ENCODE results near the gene AKAP8.
"Not testable (repeated sequence)": the region's sequence is repeated elsewhere in the genome, so short reads cannot be mapped to it uniquely, and the experiment has no call there.

AKAP8 gene

DNA sequence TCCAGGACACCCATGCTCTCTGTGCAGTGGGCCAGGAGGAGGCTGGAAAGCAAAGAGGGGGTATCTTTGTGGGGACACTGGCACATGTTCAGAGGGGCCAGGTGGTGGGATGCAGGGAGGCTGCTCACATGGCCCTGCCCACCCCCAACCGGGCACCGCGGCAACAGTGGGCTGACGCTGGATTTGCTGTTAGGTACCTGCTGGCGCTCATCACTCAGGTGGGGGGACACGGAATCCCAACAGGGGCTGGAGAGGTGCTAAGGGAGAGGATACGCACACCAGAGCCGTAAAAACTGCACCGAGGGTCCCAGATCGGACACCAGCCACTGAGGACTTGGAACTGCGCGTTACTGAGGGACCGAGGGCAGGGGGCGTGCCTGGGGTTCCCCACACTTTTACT lies 20.0 kb upstream of the AKAP8 start:
- TF ChIP-seq JUND (IDR thresholded peaks at IDR 0.05; ENCODE audit: low read depth), result no peak
- in situ Hi-C loops (cut with HindIII; ENCODE audit: low pct_unique_long_range_greater_than_20kb, low sequenced_read_pairs), result no loop called here
- no peak for DNase-seq (ENCODE audit: low read depth in 1 of 2, low spot score in 1 of 2)

DNA sequence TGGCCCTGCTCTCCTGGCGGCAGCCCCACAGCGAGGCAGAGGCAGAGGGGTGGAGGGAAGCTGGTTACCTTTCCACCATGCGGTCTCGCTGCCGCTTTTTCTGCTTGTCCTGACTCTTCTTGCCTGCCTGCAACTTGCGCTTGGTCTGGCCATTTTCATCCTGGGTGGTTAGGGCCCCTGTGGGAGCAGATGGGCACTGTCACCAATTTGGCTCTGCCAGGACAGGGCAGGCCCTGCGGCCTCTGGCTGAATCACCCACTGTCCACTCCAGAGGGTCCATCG lies 19.6 kb upstream of the AKAP8 start:
- no peak for TF ChIP-seq JUND (IDR thresholded peaks at IDR 0.05; ENCODE audit: low read depth)
- DNase-seq (ENCODE audit: low read depth in 1 of 2, low spot score in 1 of 2), result no peak
- in situ Hi-C loops (cut with HindIII; ENCODE audit: low pct_unique_long_range_greater_than_20kb, low sequenced_read_pairs), result no loop called here

DNA sequence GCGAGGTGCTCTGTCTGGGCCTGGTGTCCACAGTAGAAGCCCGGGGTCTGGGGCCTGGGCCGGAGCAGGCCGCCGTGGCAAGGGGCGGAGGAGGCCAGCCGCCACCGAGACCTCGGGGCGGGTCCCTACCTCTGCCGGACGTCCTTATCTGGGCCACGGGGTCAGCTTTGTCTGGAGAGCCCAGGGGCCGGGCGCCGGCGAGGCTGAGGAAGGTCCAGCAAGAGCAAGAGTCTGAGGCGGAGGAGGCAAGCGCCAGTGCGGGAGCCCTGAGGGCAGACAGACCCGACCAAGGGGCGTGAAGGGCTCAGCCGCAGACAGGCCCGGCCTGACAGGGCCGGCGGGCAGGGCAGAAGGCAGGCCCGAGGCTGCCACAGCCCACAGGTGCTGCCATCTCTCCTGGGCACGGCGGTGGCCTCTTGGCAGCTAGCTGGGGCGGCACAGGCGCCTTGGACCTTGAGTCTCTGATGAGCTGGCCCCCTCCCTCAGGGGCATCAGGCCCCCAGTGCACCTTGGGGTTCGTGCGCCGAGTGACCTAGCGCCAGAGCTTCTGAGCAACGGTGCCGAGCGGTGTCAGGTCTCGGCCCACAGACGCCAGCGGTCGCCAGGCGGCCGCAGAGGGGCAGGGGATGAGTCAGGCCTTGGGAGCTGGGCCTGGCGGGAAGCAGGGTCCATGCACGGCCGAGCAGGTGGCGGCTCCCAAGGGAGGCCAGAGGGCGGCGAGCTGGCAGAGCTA lies 19.1 kb upstream of the AKAP8 start:
- DNase-seq (ENCODE audit: low read depth in 1 of 2, low spot score in 1 of 2), result no peak
- TF ChIP-seq JUND (IDR thresholded peaks at IDR 0.05; ENCODE audit: low read depth), result no peak
- in situ Hi-C loops (cut with HindIII; ENCODE audit: low pct_unique_long_range_greater_than_20kb, low sequenced_read_pairs), result no loop called here

DNA sequence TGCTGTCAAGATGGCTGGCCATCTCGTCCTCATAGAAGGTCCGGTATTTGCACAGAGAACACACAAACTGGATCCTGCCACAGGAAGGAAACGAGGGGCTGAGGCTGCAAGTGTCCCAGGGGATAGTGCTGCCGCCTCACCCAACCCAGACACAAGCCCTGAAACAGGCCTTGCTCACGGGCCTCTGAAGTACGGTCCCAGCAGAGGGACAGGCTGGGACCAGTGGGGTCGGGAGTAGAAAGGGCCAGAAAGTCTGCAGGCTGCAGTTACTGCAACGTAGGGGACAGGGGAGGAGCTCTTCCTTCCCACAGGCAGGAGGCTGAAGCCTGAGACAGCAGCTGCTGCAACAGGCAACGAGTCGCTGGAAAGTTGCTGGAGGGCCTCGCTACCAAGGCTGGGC lies 18.2 kb upstream of the AKAP8 start:
- DNase-seq (ENCODE audit: low read depth in 1 of 2, low spot score in 1 of 2), result no peak
- in situ Hi-C loops (cut with HindIII; ENCODE audit: low pct_unique_long_range_greater_than_20kb, low sequenced_read_pairs), result no loop called here
- no peak for TF ChIP-seq JUND (IDR thresholded peaks at IDR 0.05; ENCODE audit: low read depth)

DNA sequence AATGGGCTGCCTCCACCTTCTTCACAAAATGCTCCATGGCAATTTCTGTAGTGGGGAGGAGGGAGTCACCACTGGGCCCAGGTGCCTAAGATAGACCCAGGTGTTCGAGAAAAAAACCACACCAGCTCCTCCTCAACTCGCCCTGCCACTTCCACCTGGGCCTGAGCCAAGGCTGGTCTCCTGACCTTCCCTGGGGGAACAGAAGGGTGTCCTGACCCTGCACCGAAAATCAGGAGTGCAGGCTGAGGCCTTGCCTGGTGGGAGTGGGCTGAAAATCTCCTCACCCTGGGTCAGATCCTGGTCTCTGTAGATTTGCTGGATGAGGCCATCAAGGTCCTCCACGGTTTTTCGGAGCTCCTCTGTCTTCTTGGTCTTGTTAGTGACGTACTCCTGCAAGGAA lies 17.6 kb upstream of the AKAP8 start:
- no peak for DNase-seq (ENCODE audit: low read depth in 1 of 2, low spot score in 1 of 2)
- in situ Hi-C loops (cut with HindIII; ENCODE audit: low pct_unique_long_range_greater_than_20kb, low sequenced_read_pairs), result no loop called here
- TF ChIP-seq JUND (IDR thresholded peaks at IDR 0.05; ENCODE audit: low read depth), result no peak

DNA sequence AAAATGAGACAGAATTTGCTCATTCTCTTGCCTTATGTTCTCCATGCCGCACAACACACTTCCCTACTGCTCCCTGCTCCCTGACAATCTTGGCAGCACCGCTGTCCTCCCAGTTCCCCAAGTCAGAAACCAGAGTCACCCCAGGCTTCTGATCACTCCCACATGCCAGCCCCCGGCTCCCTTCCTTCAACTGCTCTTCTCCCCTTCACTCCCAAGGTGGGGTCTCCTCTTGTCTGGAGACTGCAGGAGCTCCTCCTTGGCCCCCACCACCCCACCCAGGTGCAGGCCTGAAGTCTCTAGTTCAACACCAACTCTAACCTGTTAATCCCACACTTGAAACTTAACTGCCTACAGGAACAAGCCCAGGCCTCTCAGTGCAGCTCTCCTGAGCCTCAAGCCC lies 16.8 kb upstream of the AKAP8 start:
- DNase-seq (ENCODE audit: low read depth in 1 of 2, low spot score in 1 of 2), result no peak
- no peak for TF ChIP-seq JUND (IDR thresholded peaks at IDR 0.05; ENCODE audit: low read depth)
- in situ Hi-C loops (cut with HindIII; ENCODE audit: low pct_unique_long_range_greater_than_20kb, low sequenced_read_pairs), result no loop called here

DNA sequence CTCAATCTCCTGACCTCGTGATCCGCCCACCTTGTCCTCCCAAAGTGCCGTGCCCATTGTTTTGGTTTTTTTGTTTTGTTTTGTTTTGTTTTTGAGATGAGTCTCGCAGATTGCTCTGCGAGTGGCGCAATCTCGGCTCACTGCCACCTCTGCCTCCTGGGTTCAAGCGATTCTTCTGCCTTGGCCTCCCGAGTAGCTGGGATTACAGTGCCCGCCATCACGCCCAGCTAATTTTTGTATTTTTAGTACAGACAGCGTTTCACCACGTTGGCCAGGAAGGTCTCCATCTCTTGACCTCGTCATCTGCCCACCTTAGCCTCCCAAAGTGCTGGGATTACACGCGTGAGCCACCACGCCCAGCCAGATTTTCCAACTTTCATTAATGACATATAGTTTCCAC lies 15.7 kb upstream of the AKAP8 start:
- in situ Hi-C loops (cut with HindIII; ENCODE audit: low pct_unique_long_range_greater_than_20kb, low sequenced_read_pairs), result not testable (repeated sequence)

DNA sequence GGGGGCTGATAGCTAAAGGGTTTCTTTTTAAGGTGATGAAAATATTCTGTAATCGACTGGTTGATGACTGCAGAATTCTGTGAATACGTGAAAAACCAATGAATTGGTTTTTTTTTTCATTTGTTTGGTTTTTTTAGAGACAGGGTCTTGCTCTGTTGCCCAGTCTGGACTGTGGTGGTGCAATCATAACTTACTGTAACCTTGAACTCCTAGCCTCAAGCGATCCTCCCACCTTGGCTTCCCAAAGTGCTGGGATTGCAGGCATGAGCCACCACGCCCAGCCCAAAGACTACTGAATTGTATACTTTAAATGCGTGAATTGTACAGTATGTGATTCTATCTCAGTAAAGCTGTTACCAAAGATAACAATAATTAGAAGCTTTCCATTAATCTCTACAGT lies 14.8 kb upstream of the AKAP8 start:
- no peak for DNase-seq (ENCODE audit: low read depth in 1 of 2, low spot score in 1 of 2)
- in situ Hi-C loops (cut with HindIII; ENCODE audit: low pct_unique_long_range_greater_than_20kb, low sequenced_read_pairs), result no loop called here
- no peak for TF ChIP-seq JUND (IDR thresholded peaks at IDR 0.05; ENCODE audit: low read depth)

More for the DNA sequence above, 15.7 kb upstream of the AKAP8 start:
- DNase-seq (ENCODE audit: low read depth in 1 of 2, low spot score in 1 of 2), result not testable (repeated sequence)

DNA sequence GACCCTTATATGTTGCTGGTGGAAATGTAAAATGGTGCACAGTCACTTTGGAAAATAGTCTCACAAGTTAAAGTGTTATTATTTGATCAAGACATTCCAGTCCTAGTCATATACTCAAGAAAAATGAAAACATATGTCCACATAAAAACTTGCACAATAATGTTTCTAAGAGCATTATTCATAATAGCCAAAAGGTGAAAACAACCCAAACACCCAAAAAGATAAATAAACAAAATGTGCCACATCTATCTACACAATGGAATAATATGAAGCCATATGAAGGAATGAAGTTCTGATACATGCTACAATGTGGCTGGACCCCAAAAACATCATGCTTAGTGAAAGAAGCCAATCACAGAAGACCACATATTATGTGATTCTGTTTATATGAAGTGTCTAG lies 14.4 kb upstream of the AKAP8 start:
- DNase-seq (ENCODE audit: low read depth in 1 of 2, low spot score in 1 of 2), result no peak
- no peak for TF ChIP-seq JUND (IDR thresholded peaks at IDR 0.05; ENCODE audit: low read depth)
- in situ Hi-C loops (cut with HindIII; ENCODE audit: low pct_unique_long_range_greater_than_20kb, low sequenced_read_pairs), result no loop called here

DNA sequence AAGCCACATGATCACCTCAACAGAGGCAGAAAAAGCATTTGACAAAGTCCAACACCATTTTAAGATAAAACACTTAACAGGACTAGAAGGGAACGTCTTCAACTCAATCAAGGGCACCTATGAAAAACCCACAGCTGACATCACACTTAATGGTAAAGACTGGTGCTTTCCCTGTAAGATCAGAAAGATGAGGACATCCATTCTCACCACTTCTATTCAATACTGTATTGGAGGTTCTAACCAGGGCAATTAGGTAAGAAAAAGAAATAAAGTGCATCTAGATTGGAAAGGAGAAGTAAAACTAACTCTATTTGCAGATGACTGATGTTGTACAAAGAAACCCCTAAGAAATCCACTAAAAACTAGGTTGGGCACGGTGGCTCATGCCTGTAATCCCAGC lies 11.2 kb upstream of the AKAP8 start:
- in situ Hi-C loops (cut with HindIII; ENCODE audit: low pct_unique_long_range_greater_than_20kb, low sequenced_read_pairs), result no loop called here
- no peak for DNase-seq (ENCODE audit: low read depth in 1 of 2, low spot score in 1 of 2)
- TF ChIP-seq JUND (IDR thresholded peaks at IDR 0.05; ENCODE audit: low read depth), result no peak

DNA sequence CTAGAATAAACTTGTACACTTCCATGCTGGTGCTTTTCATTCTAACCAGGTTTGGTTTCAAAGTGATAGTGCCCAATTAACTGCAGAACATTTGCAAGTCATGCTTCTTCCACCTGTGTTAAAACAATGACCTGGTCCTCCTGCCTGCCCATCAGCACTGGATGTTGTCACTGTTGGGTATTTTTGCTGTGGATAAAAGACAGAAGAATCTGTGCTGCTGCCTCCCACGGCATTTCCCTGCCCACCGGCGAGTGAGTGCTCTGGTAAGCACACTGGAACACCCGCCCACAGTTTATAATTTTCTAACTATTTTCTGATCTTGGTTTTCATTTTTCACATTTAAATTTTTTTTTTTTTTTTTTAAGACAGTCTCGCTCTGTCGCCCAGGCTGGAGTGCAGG lies 2.3 kb upstream of the AKAP8 start:
- no peak for DNase-seq (ENCODE audit: low read depth in 1 of 2, low spot score in 1 of 2)
- TF ChIP-seq JUND (IDR thresholded peaks at IDR 0.05; ENCODE audit: low read depth), result no peak
- in situ Hi-C loops (cut with HindIII; ENCODE audit: low pct_unique_long_range_greater_than_20kb, low sequenced_read_pairs), result no loop called here

DNA sequence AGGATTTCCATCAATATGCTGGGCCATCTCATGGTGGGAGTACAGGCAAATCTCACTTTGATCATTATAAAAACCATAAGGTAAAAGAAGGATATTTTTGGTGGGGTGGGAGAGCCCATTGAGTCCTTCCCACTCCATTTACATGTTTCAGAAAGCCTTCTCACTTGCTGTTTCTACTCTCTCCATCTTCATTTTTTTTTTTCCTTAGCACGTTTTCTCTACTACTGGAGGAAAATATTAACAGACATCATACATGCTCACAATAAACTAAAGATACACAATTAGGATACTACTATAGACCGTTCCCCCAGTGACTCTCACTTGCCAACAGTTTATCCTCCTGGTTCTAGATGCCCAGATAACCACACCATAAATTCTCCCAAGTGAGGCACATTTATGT lies 1.8 kb upstream of the AKAP8 start:
- TF ChIP-seq JUND (IDR thresholded peaks at IDR 0.05; ENCODE audit: low read depth), result no peak
- no peak for DNase-seq (ENCODE audit: low read depth in 1 of 2, low spot score in 1 of 2)
- in situ Hi-C loops (cut with HindIII; ENCODE audit: low pct_unique_long_range_greater_than_20kb, low sequenced_read_pairs), result no loop called here

DNA sequence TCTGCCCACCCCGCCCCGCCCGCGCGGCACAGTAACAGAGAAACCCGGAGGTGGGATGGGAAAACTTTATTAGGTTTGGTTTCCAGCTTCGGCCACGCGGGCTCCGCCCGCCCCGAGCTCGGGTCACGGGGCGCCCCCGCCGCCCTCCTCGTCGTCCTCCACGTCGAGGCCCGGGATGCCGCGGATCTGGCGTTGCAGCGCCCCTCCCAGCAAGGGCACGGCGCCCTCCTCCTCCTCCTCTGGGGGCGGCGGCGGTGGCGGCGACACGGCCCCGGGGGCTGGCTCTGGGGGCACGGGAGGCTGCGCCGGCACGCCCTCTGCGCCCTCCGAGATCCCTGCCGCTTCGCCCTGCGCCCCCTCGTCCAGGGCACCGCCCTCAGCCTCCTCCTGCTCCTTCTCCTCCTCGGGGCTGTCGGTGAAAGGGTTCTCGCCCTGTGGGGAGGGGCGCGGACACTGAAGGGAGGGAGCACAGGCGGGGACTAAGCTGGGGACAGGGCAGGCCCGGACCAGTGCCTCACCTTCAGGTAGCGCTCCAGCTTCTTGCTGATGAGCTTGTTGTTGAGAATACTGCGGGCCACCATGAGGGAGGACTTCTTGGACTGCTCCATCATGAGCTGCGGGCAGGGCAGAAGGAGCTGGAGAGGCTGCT lies 536 bp upstream of the AKAP8 start:
- in situ Hi-C loops (cut with HindIII; ENCODE audit: low pct_unique_long_range_greater_than_20kb, low sequenced_read_pairs), result no loop called here
- TF ChIP-seq JUND (IDR thresholded peaks at IDR 0.05; ENCODE audit: low read depth), result no peak
- DNase-seq (ENCODE audit: low read depth in 1 of 2, low spot score in 1 of 2), result peak; percentile 33 to 85

DNA sequence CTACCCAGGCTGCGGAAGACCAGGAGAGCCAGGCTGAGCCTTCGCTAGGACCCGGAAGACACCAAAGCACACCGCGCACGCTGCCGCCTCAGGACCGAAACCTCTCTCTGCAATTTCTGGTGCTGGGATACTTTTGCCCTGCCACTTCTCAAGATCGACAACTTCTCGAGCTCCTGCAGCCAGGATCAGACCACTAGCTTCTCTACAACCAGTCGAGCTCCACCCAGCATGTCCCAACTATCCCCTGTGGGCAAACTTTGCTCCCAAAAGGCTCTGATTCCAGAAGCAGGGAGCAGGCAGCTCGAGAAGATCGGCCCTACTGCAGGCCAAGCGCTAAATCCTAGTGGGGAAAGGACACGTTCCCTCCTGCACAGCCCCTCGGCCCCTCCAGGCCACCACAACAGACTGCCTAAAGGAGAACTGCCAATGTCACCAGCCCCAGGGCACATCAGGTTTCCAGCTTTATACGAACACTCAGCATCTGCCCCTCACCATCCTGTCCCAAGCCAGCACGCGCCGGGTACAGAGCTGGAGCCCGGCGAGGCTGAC lies 979 bp downstream of the AKAP8 start:
- in situ Hi-C loops (cut with HindIII; ENCODE audit: low pct_unique_long_range_greater_than_20kb, low sequenced_read_pairs), result no loop called here
- no peak for TF ChIP-seq JUND (IDR thresholded peaks at IDR 0.05; ENCODE audit: low read depth)
- DNase-seq (ENCODE audit: low read depth in 1 of 2, low spot score in 1 of 2), result peak; percentile 47 to 52

All from T47D (cell line).